ENCODE results near the gene DPT. TPM values are rescaled to one million over a fixed set of nuclear protein-coding genes. Genes with fewer than 3 reads are reported as not detected.

The DPT gene
- total and polyA plus RNA-seq, 10 of the 15 experiments (the other 5 are each of a cell fraction or from before 2014, with no cell fraction given), result 0.05 to 0.10 TPM; not detected in 8

Other genes starting within 250 kb of the DPT start
- 5.3 and 6.7 TPM in 2 replicates for gene XCL2, start 185.2 kb downstream of the DPT start, total RNA-seq (2014; rRNA removed)
- gene XCL2, start 185.2 kb downstream of the DPT start, total RNA-seq (2014; rRNA removed; fragmentation: Illumina TruSeq; extraction: Trizol), result 4.5 and 5.3 TPM in 2 replicates
- gene XCL2, start 185.2 kb downstream of the DPT start, total RNA-seq (2021), result 2.1 and 2.4 TPM in 2 replicates
- gene XCL2, start 185.2 kb downstream of the DPT start, polyA plus RNA-seq (2011; rRNA removed), result 204 and 299 TPM in 2 replicates
- 5.2 and 6.3 TPM in 2 replicates for gene XCL2, start 185.2 kb downstream of the DPT start, polyA plus RNA-seq (2014; fragmentation: Illumina TruSeq; extraction: Trizol)
- 1 to 10 TPM; 3.5 to 5.0 TPM for gene XCL2, start 185.2 kb downstream of the DPT start, polyA plus RNA-seq (2014; fragmentation: Nextera tagmentation; extraction: Ambion mirVana)
- 4.5 and 4.9 TPM in 2 replicates for gene XCL2, start 185.2 kb downstream of the DPT start, polyA plus RNA-seq (2014; rRNA removed)
- 1 to 10 TPM in 1 of 2 experiments, under 1 TPM in 1; 0.50 to 1.2 TPM for gene XCL2, start 185.2 kb downstream of the DPT start, polyA plus RNA-seq (2016; fragmentation: Nextera tagmentation; extraction: Ambion mirVana)
- 9.5 and 10.1 TPM in 2 replicates for gene XCL1, start 152.6 kb downstream of the DPT start, total RNA-seq (2014; rRNA removed)
- 11.8 and 12.4 TPM in 2 replicates for gene XCL1, start 152.6 kb downstream of the DPT start, total RNA-seq (2014; rRNA removed; fragmentation: Illumina TruSeq; extraction: Trizol)
- gene XCL1, start 152.6 kb downstream of the DPT start, total RNA-seq (2021), result 8.8 and 10.4 TPM in 2 replicates
- gene XCL1, start 152.6 kb downstream of the DPT start, polyA plus RNA-seq (2011; rRNA removed), result 1,155 and 1,222 TPM in 2 replicates
- gene XCL1, start 152.6 kb downstream of the DPT start, polyA plus RNA-seq (2014; fragmentation: Illumina TruSeq; extraction: Trizol), result 11.1 and 13.0 TPM in 2 replicates
- gene XCL1, start 152.6 kb downstream of the DPT start, polyA plus RNA-seq (2014; fragmentation: Nextera tagmentation; extraction: Ambion mirVana), result 10 to 100 TPM; 13.7 to 17.5 TPM
- gene XCL1, start 152.6 kb downstream of the DPT start, polyA plus RNA-seq (2014; rRNA removed), result 12.1 and 12.9 TPM in 2 replicates
- 1 to 10 TPM in 1 of 2 experiments, under 1 TPM in 1; 0.68 to 1.4 TPM for gene XCL1, start 152.6 kb downstream of the DPT start, polyA plus RNA-seq (2016; fragmentation: Nextera tagmentation; extraction: Ambion mirVana)